Measurements from ENCODE around the gene MRPS11. TPM values are rescaled to one million over a fixed set of nuclear protein-coding genes. Genes with fewer than 3 reads are reported as not detected.

Gene MRPS11
- total RNA-seq, 1 donor from 2014 or later = 15.8 TPM

- H3K9me3 ChIP-seq (ENCODE audit: low read depth) = no peaks in the 10 kb centered on the region
- DNase-seq (ENCODE audit: low spot score) = no peak
- no peaks in the 10 kb centered on the region for H3F3A ChIP-seq (ENCODE audit: low read depth)
- no peak overlapping the region for H3K4me2 ChIP-seq
- H3K27ac ChIP-seq = no peak overlapping the region
- peaks cover 21% of the 10 kb centered on the region for H3K27me3 ChIP-seq
- H3K36me3 Mint-ChIP-seq = no peaks in the 10 kb centered on the region
- H3K36me3 ChIP-seq = no peaks in the 10 kb centered on the region
- H3K79me2 ChIP-seq (ENCODE audit: low read depth) = no peaks in the 10 kb centered on the region
- H3K27me3 Mint-ChIP-seq (ENCODE audit: insufficient read depth, low read depth) = peaks cover 6% of the 10 kb centered on the region
- H2AFZ ChIP-seq (replicated peaks) = no peak overlapping the region
- no peak overlapping the region for H3K27ac Mint-ChIP-seq
- H3K4me1 ChIP-seq = no peaks in the 10 kb centered on the region
- H3K9me3 Mint-ChIP-seq = no peaks in the 10 kb centered on the region
- no peaks in the 10 kb centered on the region for H3K4me1 Mint-ChIP-seq
- TF ChIP-seq EZH2 (IDR thresholded peaks at IDR 0.05) (no peak), EZH2phosphoT487 (IDR thresholded peaks at IDR 0.05) (no peak)
- TF ChIP-seq, protein P1, sequence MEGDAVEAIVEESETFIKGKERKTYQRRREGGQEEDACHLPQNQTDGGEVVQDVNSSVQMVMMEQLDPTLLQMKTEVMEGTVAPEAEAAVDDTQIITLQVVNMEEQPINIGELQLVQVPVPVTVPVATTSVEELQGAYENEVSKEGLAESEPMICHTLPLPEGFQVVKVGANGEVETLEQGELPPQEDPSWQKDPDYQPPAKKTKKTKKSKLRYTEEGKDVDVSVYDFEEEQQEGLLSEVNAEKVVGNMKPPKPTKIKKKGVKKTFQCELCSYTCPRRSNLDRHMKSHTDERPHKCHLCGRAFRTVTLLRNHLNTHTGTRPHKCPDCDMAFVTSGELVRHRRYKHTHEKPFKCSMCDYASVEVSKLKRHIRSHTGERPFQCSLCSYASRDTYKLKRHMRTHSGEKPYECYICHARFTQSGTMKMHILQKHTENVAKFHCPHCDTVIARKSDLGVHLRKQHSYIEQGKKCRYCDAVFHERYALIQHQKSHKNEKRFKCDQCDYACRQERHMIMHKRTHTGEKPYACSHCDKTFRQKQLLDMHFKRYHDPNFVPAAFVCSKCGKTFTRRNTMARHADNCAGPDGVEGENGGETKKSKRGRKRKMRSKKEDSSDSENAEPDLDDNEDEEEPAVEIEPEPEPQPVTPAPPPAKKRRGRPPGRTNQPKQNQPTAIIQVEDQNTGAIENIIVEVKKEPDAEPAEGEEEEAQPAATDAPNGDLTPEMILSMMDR (IDR thresholded peaks at IDR 0.05) = no peak
- H3K4me3 Mint-ChIP-seq = no peak overlapping the region
- no peaks in the 10 kb centered on the region for H4K20me1 ChIP-seq (ENCODE audit: low read depth)
- H3K9ac ChIP-seq = no peak overlapping the region
- no peak overlapping the region for H3K4me3 ChIP-seq
Observed at GRCh38 chr15:88426304-88426703, 41.2 kb upstream of the MRPS11 start.

DNA sequence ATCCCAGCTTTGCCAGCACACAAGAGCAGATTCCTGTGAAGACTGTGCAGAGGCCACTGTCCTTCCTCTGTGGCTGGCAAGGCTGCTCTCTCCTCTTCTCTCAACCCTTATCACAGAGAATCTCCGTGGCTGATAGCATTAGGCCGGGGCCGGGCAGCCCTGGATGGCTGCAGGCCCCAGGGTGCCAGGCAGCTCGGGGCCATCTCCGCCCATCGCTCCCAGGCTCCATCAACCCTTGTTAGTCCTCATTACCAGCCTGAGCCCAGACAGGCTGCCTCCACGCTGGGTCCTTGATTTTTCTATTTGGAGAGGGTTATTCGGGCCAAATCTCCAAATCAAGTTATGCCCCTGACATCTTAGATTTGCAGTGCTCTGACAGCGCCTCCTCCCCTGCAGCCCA lies 39.5 kb upstream of the MRPS11 start:
- Histone ChIP-seq H3K36me3 (no peaks in the 10 kb centered on the region), H3K4me3 (no peak overlapping the region), H3K27me3 (peaks cover 21% of the 10 kb centered on the region), H3K79me2 (ENCODE audit: low read depth) (no peaks in the 10 kb centered on the region), H3F3A (ENCODE audit: low read depth) (no peaks in the 10 kb centered on the region), H3K27ac (no peak overlapping the region), H4K20me1 (ENCODE audit: low read depth) (no peaks in the 10 kb centered on the region), H2AFZ (replicated peaks) (no peak overlapping the region), H3K9ac (no peak overlapping the region), H3K4me1 (no peaks in the 10 kb centered on the region), H3K4me2 (no peak overlapping the region), H3K9me3 (ENCODE audit: low read depth) (no peaks in the 10 kb centered on the region)
- TF ChIP-seq EZH2 (IDR thresholded peaks at IDR 0.05) = no peak
- TF ChIP-seq, protein P1 (IDR thresholded peaks at IDR 0.05) = no peak
- no peak for TF ChIP-seq EZH2phosphoT487 (IDR thresholded peaks at IDR 0.05)
- Mint-ChIP-seq H3K4me3 (no peak overlapping the region), H3K27ac (no peak overlapping the region), H3K4me1 (no peaks in the 10 kb centered on the region), H3K27me3 (ENCODE audit: insufficient read depth, low read depth) (peaks cover 8% of the 10 kb centered on the region), H3K36me3 (no peaks in the 10 kb centered on the region), H3K9me3 (no peaks in the 10 kb centered on the region)
- no peak for DNase-seq (ENCODE audit: low spot score)

GRCh38 chr15:88428805-88429605 lies 38.5 kb upstream of the MRPS11 start:
- Histone ChIP-seq H3F3A (ENCODE audit: low read depth) (no peaks in the 10 kb centered on the region), H4K20me1 (ENCODE audit: low read depth) (no peaks in the 10 kb centered on the region), H3K36me3 (no peaks in the 10 kb centered on the region), H3K9me3 (ENCODE audit: low read depth) (no peaks in the 10 kb centered on the region), H3K27me3 (peaks cover 21% of the 10 kb centered on the region), H3K4me3 (no peak overlapping the region), H2AFZ (replicated peaks) (no peak overlapping the region), H3K4me2 (no peak overlapping the region), H3K79me2 (ENCODE audit: low read depth) (no peaks in the 10 kb centered on the region), H3K27ac (no peak overlapping the region), H3K9ac (no peak overlapping the region), H3K4me1 (no peaks in the 10 kb centered on the region)
- no peaks in the 10 kb centered on the region for H3K9me3 Mint-ChIP-seq
- H3K36me3 Mint-ChIP-seq = no peaks in the 10 kb centered on the region
- H3K27ac Mint-ChIP-seq = no peak overlapping the region
- no peak for TF ChIP-seq EZH2 (IDR thresholded peaks at IDR 0.05)
- TF ChIP-seq, protein P1 (IDR thresholded peaks at IDR 0.05) = no peak
- TF ChIP-seq EZH2phosphoT487 (IDR thresholded peaks at IDR 0.05) = no peak
- H3K4me3 Mint-ChIP-seq = no peak overlapping the region
- DNase-seq (ENCODE audit: low spot score) = no peak
- no peaks in the 10 kb centered on the region for H3K4me1 Mint-ChIP-seq
- H3K27me3 Mint-ChIP-seq (ENCODE audit: insufficient read depth, low read depth) = peaks cover 8% of the 10 kb centered on the region
